Activated CD4-positive, CD25-positive, alpha-beta regulatory T cell treated with anti-CD3 and anti-CD28 coated beads, Interleukin-2, amount 50 U/mL, for 72 hours (primary cell): ENCODE results near the gene NEIL3.
"Not testable (repeated sequence)": the region's sequence is repeated elsewhere in the genome, so short reads cannot be mapped to it uniquely, and the experiment has no call there.

Source experiments
- DNase-seq: peaks from one replicate; pipeline ENCODE4 v3.0.0; 2021

Gene NEIL3

GRCh38 chr4:177302371-177303100 is 7.1 kb upstream of the NEIL3 start:
- DNase-seq, result no peak

- no peak for DNase-seq
Measured at GRCh38 chr4:177304094-177304493, 5.6 kb upstream of the NEIL3 start.

GRCh38 chr4:177304864-177305263 is 4.8 kb upstream of the NEIL3 start:
- not testable (repeated sequence) for DNase-seq

- no peak for DNase-seq
Measured at GRCh38 chr4:177308125-177308524, 1.5 kb upstream of the NEIL3 start.

- DNase-seq, result no peak
Measured at GRCh38 chr4:177308847-177309521, 690 bp upstream of the NEIL3 start.

- no peak for DNase-seq
Measured at GRCh38 chr4:177311589-177311988, 1.9 kb downstream of the NEIL3 start.

GRCh38 chr4:177313263-177313662 is 3.6 kb downstream of the NEIL3 start:
- no peak for DNase-seq

GRCh38 chr4:177315767-177316464 is 6.2 kb downstream of the NEIL3 start:
- no peak for DNase-seq

- no peak for DNase-seq
Measured at GRCh38 chr4:177320721-177321120, 11.0 kb downstream of the NEIL3 start.

GRCh38 chr4:177321647-177322046 is 12.0 kb downstream of the NEIL3 start:
- DNase-seq, result no peak

GRCh38 chr4:177322266-177322665 is 12.6 kb downstream of the NEIL3 start:
- DNase-seq, result no peak

- DNase-seq, result no peak
Measured at GRCh38 chr4:177322881-177323280, 13.2 kb downstream of the NEIL3 start.

- no peak for DNase-seq
Measured at GRCh38 chr4:177323416-177323815, 13.7 kb downstream of the NEIL3 start.

- no peak for DNase-seq
Measured at GRCh38 chr4:177332119-177332518, 22.4 kb downstream of the NEIL3 start.

- no peak for DNase-seq
Measured at GRCh38 chr4:177339477-177340374, 30.1 kb downstream of the NEIL3 start.

GRCh38 chr4:177348348-177348747 is 38.7 kb downstream of the NEIL3 start:
- DNase-seq, result no peak

GRCh38 chr4:177349191-177349590 is 39.5 kb downstream of the NEIL3 start:
- DNase-seq, result no peak

GRCh38 chr4:177351622-177352244 is 42.1 kb downstream of the NEIL3 start:
- DNase-seq, result no peak

- DNase-seq, result no peak
Measured at GRCh38 chr4:177356206-177356605, 46.5 kb downstream of the NEIL3 start.

GRCh38 chr4:177356921-177357320 is 47.2 kb downstream of the NEIL3 start:
- no peak for DNase-seq

- no peak for DNase-seq
Measured at GRCh38 chr4:177367336-177367735, 57.7 kb downstream of the NEIL3 start.

GRCh38 chr4:177369372-177369771 is 59.7 kb downstream of the NEIL3 start:
- DNase-seq, result no peak
